Naive thymus-derived CD4-positive, alpha-beta T cell (primary cell): ENCODE data around the gene SEMA6A. TPM values are rescaled to one million over a fixed set of nuclear protein-coding genes. Genes with fewer than 3 reads are reported as not detected.

Source experiments
- ATAC-seq: fragments of 150-1000 bp; cut with Tn5 transposase; 2 replicates; pipeline ENCODE4 v1.10.0; 2021; ENCODE audit warnings: mild to moderate bottlenecking, moderate library complexity
- CTCF ChIA-PET: fragments of 350-600 bp; sonication (Branson Sonifier 250); formaldehyde crosslinking; loops from one replicate; lab custom pipeline; 2021; ENCODE audit warnings: antibody characterized with exemption; lab: Charles Lee
- POLR2A ChIA-PET: fragments of 350-600 bp; sonication (Branson Sonifier 250); formaldehyde crosslinking; loops from one replicate; lab custom pipeline; 2021; ENCODE audit warnings: antibody characterized with exemption, inconsistent platforms; lab: Charles Lee
- DNase-seq, 9 donors: peaks; one replicate each; pipeline versions ENCODE4 v3.0.0 to v3.0.0-alpha.2; 2020 to 2022; ENCODE audit warnings: mixed read lengths in 1 of 9
- H3K27ac ChIP-seq: one replicate; pipeline ENCODE4 v1.7.0; 2013; ENCODE audit warnings: mild to moderate bottlenecking, low read depth, low read length, moderate library complexity
- H3K27me3 ChIP-seq, 2 donors: one replicate each; pipeline ENCODE4 v1.7.0; 2013; ENCODE audit warnings: low read length in 2 of 2, mild to moderate bottlenecking in 2 of 2, moderate library complexity in 2 of 2; ENCODE audit not compliant: control insufficient read depth in 2 of 2, insufficient read depth in 2 of 2
- H3K36me3 ChIP-seq, 3 experiments: 1 replicate in 2 of 3; 2 replicates in 1 of 3; pipeline ENCODE4 v1.7.0; 2013; ENCODE audit warnings: low read length in 3 of 3, mild to moderate bottlenecking in 3 of 3, moderate library complexity in 1 of 3; ENCODE audit not compliant: insufficient read depth in 3 of 3, control insufficient read depth in 2 of 3
- H3K4me1 ChIP-seq, 2 donors: one replicate each; pipeline ENCODE4 v1.7.0; 2013; ENCODE audit warnings: low read length in 2 of 2, mild to moderate bottlenecking in 2 of 2, moderate library complexity in 1 of 2; ENCODE audit not compliant: control insufficient read depth in 2 of 2, insufficient read depth in 2 of 2
- H3K4me3 ChIP-seq: 2 replicates; pipeline ENCODE4 v1.7.0; 2013; ENCODE audit warnings: mild to moderate bottlenecking, low read length
- H3K9me3 ChIP-seq, 3 experiments: 1 replicate in 2 of 3; 2 replicates in 1 of 3; pipeline ENCODE4 v1.7.0; 2013; ENCODE audit warnings: low read length in 3 of 3; ENCODE audit not compliant: control insufficient read depth in 2 of 3
- H3K27ac Mint-ChIP-seq, 9 donors: one replicate each; pipeline ENCODE4 v1.8.0; 2020 to 2022; ENCODE audit warnings: mixed read lengths in 9 of 9, mild to moderate bottlenecking in 8 of 9, moderate library complexity in 5 of 9, inconsistent platforms in 2 of 9
- H3K27me3 Mint-ChIP-seq, 5 donors: one replicate each; pipeline ENCODE4 v1.8.0; 2021 to 2022; ENCODE audit warnings: mixed read lengths in 5 of 5, mild to moderate bottlenecking in 1 of 5
- H3K36me3 Mint-ChIP-seq, 5 donors: one replicate each; pipeline ENCODE4 v1.8.0; 2020 to 2022; ENCODE audit warnings: mixed read lengths in 5 of 5, mild to moderate bottlenecking in 3 of 5, inconsistent platforms in 1 of 5
- H3K4me1 Mint-ChIP-seq, 7 donors: one replicate each; pipeline ENCODE4 v1.8.0; 2020 to 2022; ENCODE audit warnings: mixed read lengths in 7 of 7, mild to moderate bottlenecking in 3 of 7, inconsistent platforms in 1 of 7
- H3K4me3 Mint-ChIP-seq, 10 donors: one replicate each; pipeline ENCODE4 v1.8.0; 2020 to 2022; ENCODE audit warnings: mild to moderate bottlenecking in 10 of 10, mixed read lengths in 10 of 10, moderate library complexity in 6 of 10, inconsistent platforms in 2 of 10
- H3K9me3 Mint-ChIP-seq, 11 donors: one replicate each; pipeline ENCODE4 v1.8.0; 2020 to 2022; ENCODE audit warnings: mixed read lengths in 11 of 11, mild to moderate bottlenecking in 4 of 11, inconsistent platforms in 1 of 11, moderate library complexity in 1 of 11
- intact Hi-C, 2 donors: fragments of 100-400 bp; cut with micrococcal nuclease; formaldehyde crosslinking; loops; one replicate each; pipeline ENCODE4 v1.15.1; 2023
- polyA plus RNA-seq, 2 donors: library from polyadenylated mRNA; unstranded; fragments of 300-500 nt; fragmentation: Illumina TruSeq; gene quantifications; one replicate each; pipeline ENCODE4 v1.2.3, GENCODE V29; 2021
- total RNA-seq, 6 experiments: library from RNA in 5 of 6; stranded (reverse) in 5 of 6; gene quantifications; 1 replicate in 5 of 6; 2 replicates in 1 of 6; pipeline ENCODE4 v1.2.3 and lab custom pipeline; 2021 to 2026

The SEMA6A gene
- total and polyA plus RNA-seq, 7 experiments from 2014 or later: 0.87 to 1.5 TPM; not detected in 5

- no peak for ATAC-seq
- H3K27me3 ChIP-seq: no peaks in the 10 kb centered on the region
- Mint-ChIP-seq H3K9me3 (peaks cover 0 to 4% (median 0%) of the 10 kb centered on the region in 11 donors), H3K4me3 (no peak overlapping the region), H3K27ac (no peak overlapping the region), H3K36me3 (no peaks in the 10 kb centered on the region), H3K4me1 (peaks cover 0 to 5% (median 0%) of the 10 kb centered on the region in 7 donors), H3K27me3 (peaks cover 0 to 9% (median 0%) of the 10 kb centered on the region in 5 donors)
- H3K4me3 ChIP-seq: no peak overlapping the region
- no peak for DNase-seq
- H3K4me1 ChIP-seq: no peaks in the 10 kb centered on the region
- ChIA-PET POLR2A (no interaction called here), CTCF (no interaction called here)
- no peaks in the 10 kb centered on the region for H3K36me3 ChIP-seq
- H3K9me3 ChIP-seq: no peaks in the 10 kb centered on the region
- no peak overlapping the region for H3K27ac ChIP-seq
- intact Hi-C loops: loop anchor here in 1 of 2 donors (5.0 kb wide), 1 partner anchor 420 kb away; no protein-coding TSS in a partner anchor
These were observed 16.9 kb downstream of the SEMA6A start for GRCh38 chr5:116557669-116558271.

- ChIA-PET POLR2A (no interaction called here), CTCF (no interaction called here)
- Histone ChIP-seq H3K9me3 (no peaks in the 10 kb centered on the region), H3K4me1 (no peaks in the 10 kb centered on the region), H3K36me3 (no peaks in the 10 kb centered on the region), H3K27me3 (no peaks in the 10 kb centered on the region), H3K27ac (no peak overlapping the region), H3K4me3 (no peak overlapping the region)
- H3K27ac Mint-ChIP-seq: no peak overlapping the region
- peaks cover 0 to 5% (median 0%) of the 10 kb centered on the region in 11 donors for H3K9me3 Mint-ChIP-seq
- H3K4me1 Mint-ChIP-seq: no peaks in the 10 kb centered on the region
- H3K36me3 Mint-ChIP-seq: no peaks in the 10 kb centered on the region
- ATAC-seq (no peak), DNase-seq (no peak)
- intact Hi-C loops: loop anchor here in 1 of 2 donors (5.0 kb wide), 1 partner anchor 417 kb away; no protein-coding TSS in a partner anchor
- H3K27me3 Mint-ChIP-seq: peaks cover 0 to 7% (median 0%) of the 10 kb centered on the region in 5 donors
- H3K4me3 Mint-ChIP-seq: no peak overlapping the region
These were observed 19.9 kb downstream of the SEMA6A start for GRCh38 chr5:116554764-116555163.

- no peaks in the 10 kb centered on the region for H3K27me3 ChIP-seq
- Mint-ChIP-seq H3K27ac (no peak overlapping the region), H3K27me3 (peaks cover 0 to 5% (median 0%) of the 10 kb centered on the region in 5 donors), H3K36me3 (peaks cover 0 to under 1% (median 0%) of the 10 kb centered on the region in 5 donors), H3K4me1 (no peaks in the 10 kb centered on the region), H3K9me3 (peaks cover 0 to 2% (median 0%) of the 10 kb centered on the region in 11 donors), H3K4me3 (no peak overlapping the region)
- no peak overlapping the region for H3K27ac ChIP-seq
- intact Hi-C loops: no loop called here
- no peak for ATAC-seq
- no peaks in the 10 kb centered on the region for H3K9me3 ChIP-seq
- ChIA-PET CTCF (no interaction called here), POLR2A (no interaction called here)
- H3K4me1 ChIP-seq: no peaks in the 10 kb centered on the region
- no peaks in the 10 kb centered on the region for H3K36me3 ChIP-seq
- no peak overlapping the region for H3K4me3 ChIP-seq
- no peak for DNase-seq
These were observed 21.3 kb downstream of the SEMA6A start for GRCh38 chr5:116553366-116553765.

- H3K9me3 ChIP-seq: peaks cover 0 to 5% (median 0%) of the 10 kb centered on the region in 3 experiments
- Mint-ChIP-seq H3K27ac (no peak overlapping the region), H3K36me3 (peaks cover 0 to 7% (median 4%) of the 10 kb centered on the region in 5 donors), H3K4me3 (no peak overlapping the region), H3K4me1 (no peaks in the 10 kb centered on the region), H3K27me3 (peaks cover 0 to 5% (median 0%) of the 10 kb centered on the region in 5 donors), H3K9me3 (peaks cover 4 to 33% (median 9%) of the 10 kb centered on the region in 11 donors)
- no peak for DNase-seq
- ATAC-seq: no peak
- no peaks in the 10 kb centered on the region for H3K27me3 ChIP-seq
- CTCF ChIA-PET: no interaction called here
- H3K36me3 ChIP-seq: no peaks in the 10 kb centered on the region
- no peak overlapping the region for H3K4me3 ChIP-seq
- H3K27ac ChIP-seq: no peak overlapping the region
- no peaks in the 10 kb centered on the region for H3K4me1 ChIP-seq
- POLR2A ChIA-PET: no interaction called here
- intact Hi-C loops: no loop called here
These were observed 24.5 kb downstream of the SEMA6A start for GRCh38 chr5:116550082-116550481.

GRCh38 chr5:116546743-116547124 is 27.9 kb downstream of the SEMA6A start:
- CTCF ChIA-PET: no interaction called here
- no peaks in the 10 kb centered on the region for H3K4me1 ChIP-seq
- DNase-seq (no peak), ATAC-seq (no peak)
- POLR2A ChIA-PET: no interaction called here
- peaks cover 0 to 15% (median 0%) of the 10 kb centered on the region in 3 experiments for H3K9me3 ChIP-seq
- Mint-ChIP-seq H3K4me1 (no peaks in the 10 kb centered on the region), H3K27me3 (peaks cover 0 to 5% (median 0%) of the 10 kb centered on the region in 5 donors), H3K36me3 (peaks cover 0 to 11% (median 5%) of the 10 kb centered on the region in 5 donors), H3K27ac (no peak overlapping the region), H3K4me3 (no peak overlapping the region), H3K9me3 (peaks cover 8 to 43% (median 20%) of the 10 kb centered on the region in 11 donors)
- H3K27me3 ChIP-seq: no peaks in the 10 kb centered on the region
- no peaks in the 10 kb centered on the region for H3K36me3 ChIP-seq
- H3K4me3 ChIP-seq: no peak overlapping the region
- H3K27ac ChIP-seq: no peak overlapping the region
- intact Hi-C loops: no loop called here

GRCh38 chr5:116546033-116546742 is 28.4 kb downstream of the SEMA6A start:
- POLR2A ChIA-PET: no interaction called here
- DNase-seq: no peak
- CTCF ChIA-PET: no interaction called here

More at GRCh38 chr5:116546033-116546742, 28.4 kb downstream of the SEMA6A start:
- Histone ChIP-seq H3K27me3 (no peaks in the 10 kb centered on the region), H3K27ac (no peak overlapping the region), H3K4me1 (no peaks in the 10 kb centered on the region), H3K4me3 (no peak overlapping the region), H3K36me3 (no peaks in the 10 kb centered on the region), H3K9me3 (peaks cover 0 to 15% (median 0%) of the 10 kb centered on the region in 3 experiments)
- peaks cover 0 to 5% (median 0%) of the 10 kb centered on the region in 5 donors for H3K27me3 Mint-ChIP-seq
- H3K36me3 Mint-ChIP-seq: peaks cover 0 to 11% (median 5%) of the 10 kb centered on the region in 5 donors
- no peak overlapping the region for H3K4me3 Mint-ChIP-seq
- H3K9me3 Mint-ChIP-seq: peaks cover 8 to 43% (median 20%) of the 10 kb centered on the region in 11 donors
- no peak for ATAC-seq
- intact Hi-C loops: no loop called here
- no peaks in the 10 kb centered on the region for H3K4me1 Mint-ChIP-seq
- H3K27ac Mint-ChIP-seq: no peak overlapping the region
